T-helper 17 cell (primary cell): Measurements from ENCODE around the gene MRPL14. TPM values are rescaled to one million over a fixed set of nuclear protein-coding genes. Genes with fewer than 3 reads are reported as not detected.
A peak's percentile ranks its signal among the peaks of the same experiment; 100 is the strongest.

ENCODE experiments used
- ATAC-seq: fragments of 150-1000 bp; cut with Tn5 transposase; 2 replicates; pipeline ENCODE4 v1.10.0; 2021; ENCODE audit warnings: mild to moderate bottlenecking, moderate library complexity
- DNase-seq, 3 donors: peaks; one replicate each; pipeline versions ENCODE4 v3.0.0 to v3.0.0-alpha.2; 2020 to 2021
- H3K9me3 ChIP-seq: one replicate; pipeline ENCODE4 v1.7.0; 2013; ENCODE audit warnings: low read length, mild to moderate bottlenecking; ENCODE audit not compliant: control insufficient read depth, poor library complexity, severe bottlenecking
- H3K27ac Mint-ChIP-seq: one replicate; pipeline ENCODE4 v1.8.0; 2022; ENCODE audit warnings: mild to moderate bottlenecking, moderate library complexity, mixed read lengths
- H3K27me3 Mint-ChIP-seq: one replicate; pipeline ENCODE4 v1.8.0; 2022; ENCODE audit warnings: mixed read lengths
- H3K36me3 Mint-ChIP-seq: one replicate; pipeline ENCODE4 v1.8.0; 2022; ENCODE audit warnings: low read depth, mixed read lengths
- H3K4me1 Mint-ChIP-seq: one replicate; pipeline ENCODE4 v1.8.0; 2022; ENCODE audit warnings: mild to moderate bottlenecking, mixed read lengths
- H3K4me3 Mint-ChIP-seq: one replicate; pipeline ENCODE4 v1.8.0; 2022; ENCODE audit warnings: mild to moderate bottlenecking, moderate library complexity, mixed read lengths
- total RNA-seq, 4 donors: library from RNA in 2 of 4; stranded (reverse) in 2 of 4; gene quantifications; one replicate each; pipeline ENCODE4 v1.2.3 and lab custom pipeline; 2022 to 2026

The MRPL14 gene
- total RNA-seq (10 to 100 TPM; 13.2 to 13.7 TPM), total RNA-seq (lab: John Stamatoyannopoulos, UW) (10.9 to 17.2 reads per million in 2 donors)

GRCh38 chr6:44127186-44128019 lies at the start of gene MRPL14, which contains the start of gene TMEM63B:
MRPL14 (minus strand) TSS chr6:44127452; CDS start chr6:44116611, 10,841 bp downstream.
TMEM63B (plus strand) TSS chr6:44127554; CDS start chr6:44134585, 7,031 bp downstream.
- ATAC-seq (peak; percentile 88), DNase-seq (peak; percentile 92 to 96 (median 93))
- Mint-ChIP-seq H3K27ac (peak within 1 kb of the TSS; percentile 98), H3K27me3 (no peaks in the 10 kb centered on the region), H3K36me3 (peaks cover 3% of the 10 kb centered on the region), H3K4me3 (peak within 1 kb of the TSS; percentile 99), H3K4me1 (peaks cover 46% of the 10 kb centered on the region)
- H3K9me3 ChIP-seq: no peaks in the 10 kb centered on the region

- ATAC-seq: no peak
- Mint-ChIP-seq H3K27ac (no peak overlapping the region), H3K36me3 (no peaks in the 10 kb centered on the region), H3K4me1 (peaks cover 7% of the 10 kb centered on the region), H3K4me3 (no peak overlapping the region), H3K27me3 (no peaks in the 10 kb centered on the region)
- no peak for DNase-seq
- no peaks in the 10 kb centered on the region for H3K9me3 ChIP-seq
Measured at GRCh38 chr6:44176130-44176761, 49.0 kb upstream of the MRPL14 start.

- Mint-ChIP-seq H3K4me1 (peaks cover 9% of the 10 kb centered on the region), H3K36me3 (no peaks in the 10 kb centered on the region), H3K27ac (no peak overlapping the region), H3K4me3 (peak overlapping the region; percentile 69), H3K27me3 (peaks cover 10% of the 10 kb centered on the region)
- ATAC-seq (peak; percentile 86), DNase-seq (peak; percentile 51 to 74 (median 55))
- H3K9me3 ChIP-seq: no peaks in the 10 kb centered on the region
Measured at GRCh38 chr6:44172731-44173500, 45.7 kb upstream of the MRPL14 start.

- no peaks in the 10 kb centered on the region for H3K9me3 ChIP-seq
- Mint-ChIP-seq H3K4me3 (peak overlapping the region; percentile 69), H3K27me3 (peaks cover 10% of the 10 kb centered on the region), H3K27ac (no peak overlapping the region), H3K4me1 (peaks cover 6% of the 10 kb centered on the region), H3K36me3 (no peaks in the 10 kb centered on the region)
- ATAC-seq (peak; percentile 14), DNase-seq (no peak)
Measured at GRCh38 chr6:44171899-44172546, 44.8 kb upstream of the MRPL14 start.

GRCh38 chr6:44169886-44170570 lies 42.8 kb upstream of the MRPL14 start:
- Mint-ChIP-seq H3K4me3 (no peak overlapping the region), H3K36me3 (peaks cover 2% of the 10 kb centered on the region), H3K27me3 (peaks cover 22% of the 10 kb centered on the region), H3K4me1 (peaks cover 12% of the 10 kb centered on the region), H3K27ac (no peak overlapping the region)
- H3K9me3 ChIP-seq: no peaks in the 10 kb centered on the region
- no peak for DNase-seq
- ATAC-seq: no peak

GRCh38 chr6:44169154-44169553 lies 41.9 kb upstream of the MRPL14 start:
- Mint-ChIP-seq H3K27ac (no peak overlapping the region), H3K4me3 (no peak overlapping the region), H3K4me1 (peaks cover 15% of the 10 kb centered on the region), H3K27me3 (peaks cover 30% of the 10 kb centered on the region), H3K36me3 (peaks cover 2% of the 10 kb centered on the region)
- no peak for DNase-seq
- H3K9me3 ChIP-seq: no peaks in the 10 kb centered on the region
- no peak for ATAC-seq

- Mint-ChIP-seq H3K4me3 (no peak overlapping the region), H3K27ac (peak overlapping the region; percentile 21), H3K27me3 (peaks cover 41% of the 10 kb centered on the region), H3K4me1 (peaks cover 12% of the 10 kb centered on the region), H3K36me3 (peaks cover 2% of the 10 kb centered on the region)
- ATAC-seq (no peak), DNase-seq (no peak)
- no peaks in the 10 kb centered on the region for H3K9me3 ChIP-seq
Measured at GRCh38 chr6:44167567-44167966, 40.3 kb upstream of the MRPL14 start.

- DNase-seq (no peak), ATAC-seq (no peak)
- Mint-ChIP-seq H3K36me3 (peaks cover 2% of the 10 kb centered on the region), H3K4me1 (peaks cover 11% of the 10 kb centered on the region), H3K27ac (peak overlapping the region; percentile 49), H3K4me3 (no peak overlapping the region), H3K27me3 (peaks cover 45% of the 10 kb centered on the region)
- no peaks in the 10 kb centered on the region for H3K9me3 ChIP-seq
Measured at GRCh38 chr6:44166591-44167184, 39.4 kb upstream of the MRPL14 start.

- H3K9me3 ChIP-seq: no peaks in the 10 kb centered on the region
- DNase-seq: no peak
- ATAC-seq: no peak
- peaks cover 11% of the 10 kb centered on the region for H3K4me1 Mint-ChIP-seq
- no peak overlapping the region for H3K4me3 Mint-ChIP-seq
- peaks cover 2% of the 10 kb centered on the region for H3K36me3 Mint-ChIP-seq
- peak overlapping the region; percentile 53 for H3K27ac Mint-ChIP-seq
- peaks cover 44% of the 10 kb centered on the region for H3K27me3 Mint-ChIP-seq
Measured at GRCh38 chr6:44166116-44166515, 38.9 kb upstream of the MRPL14 start.

- Mint-ChIP-seq H3K4me1 (peaks cover 9% of the 10 kb centered on the region), H3K36me3 (peaks cover 2% of the 10 kb centered on the region), H3K27ac (no peak overlapping the region), H3K4me3 (no peak overlapping the region), H3K27me3 (peaks cover 34% of the 10 kb centered on the region)
- DNase-seq (no peak), ATAC-seq (no peak)
- H3K9me3 ChIP-seq: no peaks in the 10 kb centered on the region
Measured at GRCh38 chr6:44162876-44163625, 35.8 kb upstream of the MRPL14 start.

- H3K27ac Mint-ChIP-seq: no peak overlapping the region
Measured at GRCh38 chr6:44161997-44162338, 34.7 kb upstream of the MRPL14 start.

More at GRCh38 chr6:44161997-44162338, 34.7 kb upstream of the MRPL14 start:
- no peak for DNase-seq
- peaks cover 9% of the 10 kb centered on the region for H3K4me1 Mint-ChIP-seq
- H3K36me3 Mint-ChIP-seq: peaks cover 2% of the 10 kb centered on the region
- no peaks in the 10 kb centered on the region for H3K9me3 ChIP-seq
- peaks cover 34% of the 10 kb centered on the region for H3K27me3 Mint-ChIP-seq
- no peak for ATAC-seq
- no peak overlapping the region for H3K4me3 Mint-ChIP-seq
